ENCODE data around the gene SPHKAP. TPM values are rescaled to one million over a fixed set of nuclear protein-coding genes. Genes with fewer than 3 reads are reported as not detected.
"Not testable (repeated sequence)": the region's sequence is repeated elsewhere in the genome, so short reads cannot be mapped to it uniquely, and the experiment has no call there.

The SPHKAP gene
- total RNA-seq, 1 donor from 2014 or later: not detected

DNA sequence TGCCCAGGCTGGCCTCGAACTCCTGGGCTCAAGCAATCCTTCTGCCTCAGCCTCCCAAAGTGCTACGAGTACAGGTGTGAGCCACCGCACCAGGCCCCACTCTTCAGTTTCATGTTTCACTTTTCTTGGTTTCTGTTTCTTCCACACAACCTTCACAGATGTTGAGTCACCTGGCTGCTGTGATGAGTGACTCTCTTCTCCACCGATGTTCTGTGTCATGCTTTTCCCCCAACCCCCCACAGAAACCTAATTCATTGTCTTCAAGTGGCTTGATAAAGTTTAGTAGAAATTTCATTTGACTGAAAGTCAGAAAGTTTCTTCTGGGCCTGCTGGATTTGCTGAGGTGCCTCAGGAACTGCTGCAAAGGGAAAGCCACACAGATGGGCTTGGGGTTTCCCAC, 78.5 kb downstream of the SPHKAP start:
- DNase-seq: no peak

DNA sequence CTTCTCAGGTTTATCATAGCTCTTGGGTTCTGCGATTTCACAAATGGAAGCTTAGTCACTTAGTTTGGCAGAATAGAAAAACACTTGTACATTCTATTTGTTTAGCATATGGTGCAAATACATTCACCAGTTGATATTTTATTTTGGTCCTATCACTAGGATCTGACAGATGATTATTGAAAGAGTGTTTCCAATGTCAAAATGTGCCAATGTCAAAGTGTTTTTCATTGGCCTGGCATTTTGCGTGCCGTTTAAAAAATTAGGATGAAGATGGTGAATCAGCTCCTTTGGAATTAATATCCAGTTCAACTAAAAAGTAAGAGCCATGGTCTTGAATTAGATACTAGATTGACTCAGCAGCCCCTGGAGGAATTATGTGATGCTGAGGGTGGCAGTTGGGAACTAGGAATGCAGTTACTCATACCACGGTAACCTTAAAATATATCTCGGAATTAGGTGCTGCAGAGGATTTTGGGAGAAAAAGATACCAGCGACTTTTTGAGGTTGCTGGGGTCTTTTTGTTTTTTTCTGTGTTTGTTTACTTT, 87.0 kb downstream of the SPHKAP start:
- DNase-seq: no peak

DNA sequence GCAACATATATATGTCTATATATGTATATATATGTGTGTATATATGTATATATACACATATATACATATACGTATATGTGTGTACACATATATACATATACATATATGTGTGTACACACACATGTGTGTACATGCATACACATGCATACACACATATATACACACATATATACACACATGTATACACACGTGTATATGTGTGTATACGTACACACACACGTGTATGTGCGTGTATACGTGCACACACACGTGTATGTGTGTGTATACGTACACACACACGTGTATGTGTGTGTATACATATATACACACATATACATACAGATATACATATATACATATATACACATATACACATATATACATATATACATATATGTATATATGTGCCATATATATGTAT, 89.4 kb downstream of the SPHKAP start:
- no peak for DNase-seq

DNA sequence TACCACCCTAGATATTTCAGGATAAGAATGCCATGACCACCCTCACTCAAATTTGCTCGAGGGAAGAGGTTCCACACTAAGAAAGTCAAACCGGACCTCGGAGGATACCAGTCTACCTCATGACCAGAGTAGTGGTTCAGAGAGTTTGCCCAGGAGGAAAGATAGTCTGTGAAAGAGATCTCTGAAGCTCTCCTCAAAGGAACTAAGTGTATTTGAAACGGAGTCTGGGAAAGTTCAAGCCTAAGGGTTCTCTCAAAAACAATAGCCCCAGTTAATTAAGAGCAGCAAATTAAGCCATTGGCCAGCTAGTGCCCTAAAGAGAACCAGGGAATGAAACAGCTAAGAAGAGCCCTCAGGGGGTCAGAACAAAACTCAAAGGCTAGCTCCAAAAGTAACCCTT, 94.9 kb downstream of the SPHKAP start:
- no peak for DNase-seq

DNA sequence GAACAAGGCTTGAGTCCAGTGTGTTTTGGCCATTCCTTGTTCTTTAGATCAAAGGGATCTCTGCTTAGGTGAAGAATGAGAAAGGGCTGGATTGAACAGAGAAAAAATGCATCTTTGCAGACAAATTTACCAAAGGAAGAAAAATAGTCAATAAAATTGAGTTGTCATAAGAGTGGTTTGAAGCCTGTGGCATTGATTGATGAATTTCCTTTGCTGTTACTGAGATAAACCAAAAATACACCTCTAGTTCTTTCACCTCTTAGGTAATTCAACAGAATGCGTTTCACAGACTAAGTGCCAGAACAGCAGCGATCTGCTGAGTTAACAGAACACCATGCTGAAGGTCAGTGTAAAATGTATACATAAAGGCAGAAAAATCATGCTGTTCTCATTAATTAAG, 96.8 kb downstream of the SPHKAP start:
- no peak for DNase-seq

DNA sequence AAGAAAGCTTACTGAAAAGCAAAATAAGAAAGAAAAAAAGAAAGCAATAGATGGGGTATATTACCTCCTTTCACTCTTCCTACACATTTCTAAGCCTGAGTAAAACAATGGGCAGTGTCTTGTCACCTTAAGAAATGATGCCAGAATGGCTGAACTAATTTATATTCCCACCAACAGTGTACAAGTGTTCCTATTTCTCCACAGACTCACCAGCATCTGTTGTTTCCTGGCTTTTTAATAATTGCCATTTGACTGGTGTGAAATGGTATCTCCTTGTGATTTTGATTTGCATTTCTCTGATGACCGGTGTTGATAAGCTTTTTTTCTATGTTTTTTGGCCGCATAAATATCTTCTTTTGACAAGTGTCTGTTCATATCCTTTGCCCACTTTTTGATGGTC, 98.4 kb downstream of the SPHKAP start:
- DNase-seq: no peak

DNA sequence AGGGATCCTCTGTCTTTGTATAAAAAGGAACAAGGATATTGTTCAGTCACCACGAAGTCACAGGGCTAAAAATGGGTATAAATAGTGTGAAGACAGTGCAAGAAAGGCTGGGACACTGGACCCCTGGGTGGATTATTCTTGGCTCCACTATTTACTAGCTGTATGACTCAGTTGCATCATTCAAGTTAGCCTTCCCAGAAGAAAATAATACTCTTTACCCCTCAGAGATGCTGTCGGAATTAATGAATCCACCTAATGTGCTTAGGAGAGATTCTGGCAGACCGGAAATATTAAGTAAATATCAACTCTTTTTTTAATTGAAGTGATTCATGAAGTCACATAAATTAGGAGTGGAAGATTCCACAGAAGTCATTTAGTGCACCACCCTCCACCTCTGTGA, 98.9 kb downstream of the SPHKAP start:
- no peak for DNase-seq

DNA sequence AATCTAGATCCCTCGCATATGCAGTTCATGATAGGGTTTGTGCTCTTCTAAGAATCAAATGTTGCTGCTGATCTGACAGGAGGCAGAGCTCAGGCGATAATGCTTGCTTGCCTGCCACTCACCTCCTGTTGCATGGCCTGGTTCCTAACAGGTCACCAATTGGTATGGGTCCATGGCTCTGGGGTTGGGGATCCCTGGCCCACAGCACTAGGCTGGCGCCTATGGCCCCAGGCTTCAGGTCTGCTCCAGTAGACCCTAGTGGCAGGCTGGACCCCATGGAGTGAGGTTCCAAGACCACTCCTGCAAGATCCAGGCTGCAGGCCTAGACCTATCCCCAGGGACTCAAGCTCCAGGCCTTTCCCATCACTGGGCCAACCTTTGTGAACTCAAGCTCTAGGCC, 102.3 kb downstream of the SPHKAP start:
- no peak for DNase-seq

DNA sequence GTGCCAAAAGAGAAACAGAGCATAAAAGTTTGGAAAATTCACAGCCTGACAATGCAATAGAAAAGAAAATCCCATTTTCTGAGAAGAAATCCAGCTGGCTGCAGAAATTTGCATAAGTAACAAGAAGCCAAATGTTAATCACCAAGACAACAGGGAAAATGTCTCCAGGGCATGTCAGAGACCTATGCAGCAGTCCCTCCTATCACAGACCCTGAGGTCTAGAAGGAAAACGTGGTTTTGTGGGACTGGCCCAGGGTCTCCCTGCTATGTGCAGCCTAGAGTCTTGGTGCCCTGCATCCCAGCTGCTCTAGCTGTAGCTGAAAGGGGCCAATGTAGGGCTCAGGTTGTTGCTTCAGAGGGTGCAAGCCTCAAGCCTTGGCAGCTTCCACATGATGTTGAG, 104.8 kb downstream of the SPHKAP start:
- not testable (repeated sequence) for DNase-seq

DNA sequence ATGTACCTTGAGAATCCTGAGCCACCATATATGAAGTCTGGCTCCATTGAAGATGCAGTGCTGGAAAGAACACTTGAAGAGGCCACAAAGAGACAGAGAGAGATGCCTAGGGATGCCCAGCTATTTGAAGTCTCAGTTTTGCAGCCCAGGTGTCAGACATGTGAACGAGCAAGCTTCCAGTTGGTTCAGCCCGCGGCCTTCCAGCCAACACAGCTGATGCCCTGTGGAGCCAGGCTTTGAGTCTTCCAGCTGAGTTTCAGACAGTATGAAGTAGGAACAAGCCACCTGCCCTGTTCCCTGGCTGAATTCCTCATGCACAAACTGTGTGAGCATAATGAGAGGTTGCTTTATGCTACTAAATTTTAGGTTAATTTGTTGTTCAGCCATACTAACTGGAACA, 108.8 kb downstream of the SPHKAP start:
- DNase-seq: no peak

DNA sequence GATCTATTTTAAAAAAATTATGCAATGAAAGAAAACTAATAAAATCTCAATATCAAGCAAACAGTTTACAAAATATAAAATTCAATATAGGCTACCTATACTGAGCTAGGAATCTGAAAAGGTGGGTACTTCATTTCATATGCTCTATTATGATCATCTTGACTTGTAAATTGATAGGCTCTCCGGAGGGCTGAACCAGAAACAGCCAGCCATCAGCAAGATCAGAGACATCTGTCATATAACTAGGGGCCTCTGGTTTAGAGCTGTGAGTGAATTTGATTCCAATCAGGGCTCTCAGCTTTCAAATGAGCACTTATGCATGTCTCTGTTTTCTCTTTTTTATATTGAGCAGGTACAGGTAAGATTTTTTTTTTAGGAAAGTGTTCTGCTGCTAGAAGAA, 114.2 kb downstream of the SPHKAP start:
- DNase-seq: no peak

DNA sequence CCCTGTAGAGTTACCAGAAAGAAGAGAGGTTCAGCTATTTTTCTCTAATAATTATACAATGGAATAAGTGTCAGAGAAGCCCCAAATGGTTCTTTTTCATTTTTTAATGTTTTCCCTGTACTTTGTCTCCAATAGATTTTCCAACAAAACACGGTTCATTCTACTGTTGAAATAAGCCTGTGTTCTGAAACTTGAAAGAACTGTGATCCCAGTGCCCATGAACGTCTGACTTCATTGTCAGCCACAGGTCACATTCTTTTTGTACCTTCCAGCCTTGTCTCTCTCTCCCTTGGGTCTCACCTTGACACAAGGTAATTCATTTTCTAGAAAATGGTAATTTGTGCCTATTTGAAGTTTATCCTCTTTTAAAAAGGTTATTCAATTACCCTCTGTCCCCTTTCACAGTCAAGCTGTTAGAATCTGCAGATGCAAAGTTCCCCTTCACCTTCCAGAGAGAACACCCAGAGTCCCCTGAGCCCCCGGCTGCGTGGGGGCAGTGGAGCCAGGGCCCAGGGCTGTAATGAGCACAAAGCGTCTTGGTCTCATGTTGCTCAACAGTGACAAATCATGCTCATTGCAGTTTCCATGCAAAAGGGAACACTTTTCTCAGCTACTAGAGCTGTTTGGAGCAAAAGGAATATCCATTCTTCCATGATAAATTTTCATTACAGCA, 115.2 kb downstream of the SPHKAP start:
- DNase-seq: no peak

DNA sequence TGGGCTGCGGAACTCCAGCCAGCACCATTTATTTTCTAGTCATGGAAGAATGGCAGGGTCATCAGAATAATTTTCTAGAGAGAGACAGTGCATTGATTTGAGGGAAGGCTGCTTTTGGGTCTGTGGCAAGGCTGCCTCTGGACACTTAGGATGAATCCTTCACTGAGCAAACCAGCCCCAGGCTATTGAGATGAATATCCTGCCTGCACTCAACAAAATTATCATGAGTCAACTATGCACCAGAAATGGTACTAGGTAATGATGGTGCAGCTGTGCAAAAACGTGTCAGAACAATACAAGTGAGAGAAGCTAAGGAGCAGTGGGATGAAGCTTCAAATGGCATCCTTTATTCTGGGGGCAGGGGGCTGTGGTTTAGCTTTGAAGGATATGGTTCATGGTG, 115.8 kb downstream of the SPHKAP start:
- no peak for DNase-seq

DNA sequence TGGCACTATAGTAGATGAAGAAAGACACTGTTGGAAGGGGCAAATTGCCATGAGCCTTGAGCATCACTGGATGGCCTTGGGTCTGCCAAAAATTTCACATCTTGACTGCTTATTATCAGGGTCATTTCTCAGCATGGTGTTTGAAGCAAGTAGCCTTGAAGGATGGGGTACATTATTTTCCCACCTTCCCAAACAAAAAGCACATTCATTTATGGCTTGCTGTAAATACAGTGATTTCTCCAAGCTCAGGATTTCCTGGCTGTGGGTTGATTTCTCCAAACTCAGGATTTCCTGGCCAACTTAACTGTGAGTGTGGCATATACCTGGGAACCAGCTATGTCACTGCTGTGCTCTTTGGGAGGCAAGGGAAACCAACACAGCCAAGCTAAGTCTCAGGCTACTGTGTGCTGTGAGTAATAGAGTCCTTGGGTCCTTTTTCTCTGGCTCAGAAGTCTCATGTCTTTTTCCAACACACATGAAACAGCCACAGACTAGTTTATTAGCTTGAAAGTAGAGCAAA, 116.6 kb downstream of the SPHKAP start:
- no peak for DNase-seq

DNA sequence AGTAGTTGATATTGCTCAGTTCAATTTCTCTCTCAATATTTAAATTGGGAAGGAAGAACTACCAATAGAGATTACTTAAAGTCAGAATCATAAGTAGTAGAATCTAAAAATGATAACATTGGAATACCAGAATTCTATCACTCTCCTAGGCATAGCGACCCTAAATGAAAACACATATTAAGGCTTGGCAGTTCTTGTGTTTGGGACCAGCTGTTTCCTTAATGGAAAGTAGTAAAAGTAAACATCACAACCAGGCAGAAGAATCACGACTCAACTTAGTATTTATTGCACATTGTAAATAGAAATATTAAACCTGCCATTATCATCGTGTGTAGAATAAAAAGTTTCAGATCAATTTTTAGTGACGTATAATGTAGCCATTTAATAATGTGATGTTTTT, 117.5 kb downstream of the SPHKAP start:
- DNase-seq: no peak

DNA sequence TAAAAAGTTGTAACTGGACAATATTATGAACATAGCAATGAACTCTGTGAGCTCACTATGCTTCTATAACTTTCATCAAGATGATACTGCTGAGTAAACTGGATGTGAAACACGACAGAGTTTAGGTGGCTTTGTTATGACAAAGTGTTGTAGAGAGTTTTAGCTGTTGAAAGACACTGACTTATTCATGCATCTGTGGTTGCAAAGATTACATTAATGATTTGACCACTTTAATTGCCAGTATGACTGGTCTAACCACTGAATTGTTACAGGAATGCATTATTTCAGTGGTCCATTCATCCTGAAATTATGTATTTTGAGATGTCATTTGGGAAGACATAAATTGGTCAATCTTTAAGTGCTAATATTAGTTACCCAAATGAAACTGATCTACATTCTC, 117.9 kb downstream of the SPHKAP start:
- DNase-seq: no peak

DNA sequence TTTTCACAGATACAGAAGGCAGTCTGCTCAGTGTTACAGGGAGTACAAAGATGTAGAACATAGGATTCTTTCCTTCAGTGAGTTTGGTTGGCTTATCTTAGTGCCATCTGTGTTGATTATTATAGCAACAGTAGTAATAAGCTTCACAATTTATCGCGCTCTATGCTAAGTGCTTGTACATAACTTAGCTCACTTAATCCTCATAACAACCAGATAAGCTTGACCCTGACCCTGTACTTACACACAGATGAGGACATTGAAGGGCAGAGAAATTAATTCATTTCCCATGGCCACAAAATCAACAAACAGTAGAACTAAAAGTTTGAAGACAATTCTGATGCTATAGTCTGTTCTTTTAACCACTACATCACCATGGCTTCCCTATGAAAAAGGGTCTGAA, 121.8 kb downstream of the SPHKAP start:
- no peak for DNase-seq

DNA sequence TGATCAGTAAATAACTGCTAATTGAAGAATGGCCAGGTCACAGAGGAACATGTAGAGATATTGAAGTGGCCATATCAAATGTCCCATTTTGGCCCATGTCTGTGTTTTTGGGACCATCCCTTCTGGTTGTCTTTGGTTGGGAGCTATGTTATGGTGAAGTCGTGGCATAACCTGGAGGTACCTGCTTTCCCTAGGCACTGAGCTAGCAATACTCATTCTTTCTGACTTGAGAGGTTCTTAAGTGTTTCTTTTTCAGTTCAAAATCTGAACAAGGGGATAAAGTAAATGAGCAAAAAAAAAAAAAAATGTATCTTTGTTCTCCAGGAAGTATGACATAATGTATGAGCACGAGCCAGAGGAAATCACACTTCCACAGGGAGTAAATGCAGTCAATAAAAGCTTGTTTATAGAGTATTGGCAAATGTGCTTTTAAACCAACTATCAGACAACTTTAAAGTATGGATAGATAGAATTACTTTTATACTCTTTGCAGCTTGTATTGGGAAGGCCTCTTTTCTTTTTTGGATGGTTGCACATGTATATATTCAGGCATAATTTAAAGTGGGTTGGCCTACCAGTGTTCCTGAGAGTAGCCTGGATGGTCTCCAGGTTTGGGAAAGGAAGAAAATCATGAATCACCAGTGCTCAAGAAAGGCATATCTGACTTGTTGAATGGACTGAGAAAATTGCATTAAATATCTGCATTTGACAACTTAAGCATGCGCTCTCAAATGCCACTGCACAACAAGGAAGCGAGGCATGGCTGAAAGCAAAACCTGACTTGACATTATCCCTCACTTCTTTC, 125.0 kb downstream of the SPHKAP start:
- no peak for DNase-seq

DNA sequence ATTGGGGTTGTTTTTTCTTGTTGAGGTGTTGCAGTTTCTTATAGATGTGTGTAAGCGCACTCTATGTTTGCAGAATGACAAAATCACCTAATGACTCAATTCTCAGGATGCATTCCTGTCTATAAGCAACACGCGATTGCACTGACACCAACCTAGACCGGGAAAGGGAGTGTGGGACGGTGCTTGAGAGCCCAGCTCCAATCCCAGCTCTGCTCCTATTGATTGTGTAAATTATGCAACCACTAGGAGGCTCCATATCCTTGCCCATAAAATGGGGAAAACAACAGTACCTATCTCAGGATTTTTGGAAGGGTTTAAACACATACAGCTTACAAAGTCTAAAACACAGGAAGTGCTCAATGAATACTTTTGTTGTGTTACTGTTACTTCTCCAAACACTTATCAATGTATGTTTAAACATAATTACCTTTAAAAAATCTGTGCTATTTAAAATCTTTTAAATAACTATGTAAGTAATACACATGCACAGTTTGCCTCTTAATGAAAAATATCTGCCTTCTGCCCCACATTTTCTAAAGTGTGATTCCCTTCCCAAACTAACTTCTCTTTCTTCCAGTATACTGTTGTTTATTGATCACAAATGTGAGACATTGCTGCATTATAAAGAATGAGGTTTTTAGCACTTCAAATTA, 132.5 kb downstream of the SPHKAP start:
- DNase-seq: peak; percentile 33

DNA sequence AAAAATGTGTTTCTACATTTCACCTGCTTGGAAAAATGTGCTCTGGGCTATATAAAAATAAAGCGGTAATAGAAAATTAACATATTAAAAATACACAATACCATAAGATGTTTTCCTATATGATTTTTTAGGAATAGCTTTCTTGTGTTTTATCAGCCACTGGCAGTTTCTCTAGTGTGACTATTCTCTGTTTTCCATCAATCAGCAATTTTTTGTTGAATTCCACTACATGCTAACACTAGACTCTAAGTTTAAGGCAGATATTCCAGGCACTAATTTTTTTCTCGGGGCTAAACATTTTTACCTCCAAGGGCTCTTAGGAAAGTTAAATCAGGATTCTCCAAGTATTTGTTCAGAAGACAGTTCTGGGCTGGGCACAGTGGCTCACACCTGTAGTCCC, 140.5 kb downstream of the SPHKAP start:
- no peak for DNase-seq

DNA sequence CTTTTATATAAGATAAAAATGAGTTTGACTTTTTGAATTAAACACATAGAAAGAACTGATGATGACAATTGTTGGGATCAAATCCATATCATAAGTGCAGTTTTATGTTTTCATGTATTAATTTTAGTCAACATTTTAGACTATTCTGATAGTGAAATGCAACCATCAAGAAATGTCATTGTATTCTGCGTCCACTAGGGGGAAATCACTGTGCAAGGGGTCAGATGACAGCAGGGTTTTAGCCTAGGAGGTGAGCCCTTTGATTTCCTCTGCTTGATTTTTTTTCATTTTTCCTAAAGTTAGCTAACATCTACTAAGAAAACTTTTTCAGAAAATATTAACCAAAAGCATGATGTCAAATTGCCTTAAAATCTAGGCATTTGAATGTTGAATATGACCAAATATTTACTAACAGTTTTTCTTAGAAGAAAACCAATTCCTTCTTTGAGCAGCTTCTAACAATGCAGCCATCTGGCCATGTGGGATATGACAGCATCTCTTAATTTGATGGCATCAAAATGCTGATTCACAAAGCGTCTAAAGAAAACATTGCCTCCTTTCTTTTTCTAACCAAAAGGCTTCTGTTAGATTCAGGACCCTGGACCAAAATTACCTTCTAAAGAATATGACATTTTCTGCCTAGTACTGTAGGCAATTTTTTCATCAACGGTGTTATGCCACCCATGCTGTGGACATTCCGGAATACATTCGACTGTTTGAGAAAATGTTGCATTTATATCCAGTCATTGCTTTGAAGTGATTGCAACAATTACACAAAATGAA, 141.5 kb downstream of the SPHKAP start:
- peak; percentile 19 for DNase-seq

DNA sequence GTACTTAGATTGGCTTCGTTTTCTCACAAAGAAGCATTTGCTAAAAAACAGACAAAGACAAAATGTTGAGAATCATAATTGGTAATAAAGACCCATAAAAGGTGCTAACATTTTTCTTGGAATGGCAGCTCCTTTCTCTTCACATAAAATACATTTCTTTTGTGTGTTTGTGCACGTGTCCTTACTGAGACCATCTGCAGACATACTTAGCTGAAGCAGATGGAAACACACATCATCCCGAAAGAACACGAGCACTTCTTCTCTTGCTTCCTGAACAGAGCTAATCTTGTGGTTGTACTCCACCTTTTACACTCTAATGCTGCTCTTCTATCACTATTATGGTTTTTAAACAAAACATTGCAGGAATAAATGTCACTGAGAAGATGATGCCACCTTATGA, 142.5 kb downstream of the SPHKAP start:
- no peak for DNase-seq

DNA sequence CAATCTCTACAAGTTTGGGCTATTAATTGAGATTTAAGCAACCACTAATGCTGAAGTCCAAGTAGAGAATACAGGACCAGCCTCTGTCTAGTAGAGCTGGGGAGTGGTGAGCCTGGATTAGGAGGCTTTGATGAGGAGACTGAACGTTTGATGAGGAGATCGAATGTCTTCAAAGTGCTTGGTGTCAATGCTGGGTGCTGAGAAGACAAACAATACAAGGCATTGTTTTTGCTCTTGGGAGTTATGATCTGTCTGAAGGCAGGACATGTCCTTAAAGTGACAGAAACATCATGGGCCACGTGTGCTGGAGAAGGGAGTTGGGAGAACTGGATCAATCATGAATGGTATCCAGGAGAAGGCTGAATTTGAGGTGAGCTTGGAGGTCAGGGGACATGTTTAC, 143.6 kb downstream of the SPHKAP start:
- no peak for DNase-seq

Measured in dermis blood vessel endothelial cell (primary cell).